OCI-LY1 (cell line): ENCODE data around the gene ELOVL1.

Experiments used
- CTCF ChIP-seq: fragments of 200-600 bp; sonication (generic), shearing (Covaris generic); IDR thresholded peaks from 2 replicates; pipeline ENCODE4 v1.5.1; 2017; ENCODE audit warnings: mild to moderate bottlenecking, antibody characterized with exemption, low read length, moderate library complexity, mixed read lengths
- EZH2 ChIP-seq: fragments of 200-600 bp; sonication (generic), shearing (Covaris generic); IDR thresholded peaks from 2 replicates; pipeline ENCODE4 v1.8.0; 2017; ENCODE audit warnings: borderline replicate concordance, mixed run types, mild to moderate bottlenecking, antibody characterized with exemption, low read length, moderate library complexity, mixed read lengths

GRCh38 chr1:43363935-43364525 lies 3.8 kb downstream of the ELOVL1 start:
- TF ChIP-seq CTCF (no peak), EZH2 (no peak)
